ENCODE results near the gene ADCY10. TPM values are rescaled to one million over a fixed set of nuclear protein-coding genes. Genes with fewer than 3 reads are reported as not detected.

ADCY10 gene
- total and polyA plus RNA-seq, 2 of the 8 experiments (the other 6 are each of a cell fraction or from before 2014, with no cell fraction given): 0.02 TPM; not detected in 1

GRCh38 chr1:167839009-167839408 is 74.9 kb downstream of the ADCY10 start:
- H3K4me1 ChIP-seq (replicated peaks in 1 of 4; ENCODE audit: control insufficient read depth in 3 of 4, insufficient read depth in 4 of 4, low read length in 3 of 4): no peaks in the 10 kb centered on the region
- H3K79me1 ChIP-seq (ENCODE audit: low read depth, low read length): no peaks in the 10 kb centered on the region
- ChIA-PET CTCF (ENCODE audit: partially characterized antibody) (interaction anchor here (0.6 kb wide), 1 partner anchor 277 kb away, joined by 3 read pairs; no protein-coding TSS in a partner anchor), POLR2A (ENCODE audit: partially characterized antibody) (no interaction called here)
- no peak overlapping the region for H3K14ac ChIP-seq (ENCODE audit: insufficient read length)
- H4K91ac ChIP-seq (replicated peaks; ENCODE audit: insufficient read length, low read length): no peak overlapping the region
- H3K23ac ChIP-seq (ENCODE audit: insufficient read length): no peak overlapping the region
- no peak overlapping the region for H3K27ac ChIP-seq (ENCODE audit: low read depth, low read length)
- H4K5ac ChIP-seq (ENCODE audit: insufficient read length, low read depth, low read length): no peak overlapping the region
- 91% methylated on average over 2 of the region's 2 CpGs; no CpG with 5 or more reads in 1 of the 2 experiments for WGBS, 2 experiments (ENCODE audit: extremely low coverage in 1 of 2, insufficient coverage in 1 of 2, insufficient read length in 1 of 2, insufficient replicate concordance in 2 of 2, low coverage in 1 of 2, low lambda C conversion rate in 2 of 2, missing lambda C conversion rate in 1 of 2)
- H3K9ac ChIP-seq (replicated peaks in 1 of 4; ENCODE audit: extremely low read depth in 1 of 4, low read depth in 3 of 4, low read length in 3 of 4): no peak overlapping the region
- no peaks in the 10 kb centered on the region for H3K36me3 ChIP-seq (ENCODE audit: control insufficient read depth in 2 of 4, insufficient read depth in 4 of 4, low read length in 3 of 4)
- no peak overlapping the region for H3K56ac ChIP-seq (replicated peaks; ENCODE audit: insufficient read length, low read depth, low read length)
- no peak overlapping the region for H2BK20ac ChIP-seq (ENCODE audit: low read length)
- FAIRE-seq (no peak), DNase-seq (ENCODE audit: low read depth in 1 of 2, low spot score in 2 of 2) (no peak)
- H3K9me3 ChIP-seq (ENCODE audit: insufficient read depth in 2 of 2, low read depth in 1 of 2, low read length in 1 of 2): no peaks in the 10 kb centered on the region
- H3K18ac ChIP-seq (ENCODE audit: extremely low read depth, low read length): no peak overlapping the region
- H3K79me2 ChIP-seq (ENCODE audit: control insufficient read depth in 1 of 2, insufficient read depth in 2 of 2, low read length in 2 of 2): no peaks in the 10 kb centered on the region
- no peak overlapping the region for H2BK5ac ChIP-seq (ENCODE audit: low read depth, low read length)
- H4K20me1 ChIP-seq (replicated peaks in 1 of 2; ENCODE audit: control insufficient read depth in 1 of 2, insufficient read depth in 2 of 2, low read length in 2 of 2): no peaks in the 10 kb centered on the region
- H2BK15ac ChIP-seq (ENCODE audit: low read length): no peak overlapping the region
- H2BK12ac ChIP-seq (ENCODE audit: low read depth, low read length): no peak overlapping the region
- no peak overlapping the region for H3K4me3 ChIP-seq (ENCODE audit: extremely low read depth in 1 of 4, insufficient read depth in 2 of 4, low read depth in 3 of 4, low read length in 4 of 4)
- peak overlapping the region; percentile 4; the same call in 1 of the 2 replicates for H2AFZ ChIP-seq (ENCODE audit: low read length)
- no peaks in the 10 kb centered on the region for H3K27me3 ChIP-seq (replicated peaks in 1 of 4; ENCODE audit: control insufficient read depth in 3 of 4, extremely low read depth in 1 of 4, insufficient read depth in 3 of 4, low read length in 3 of 4)
- H4K8ac ChIP-seq (ENCODE audit: extremely low read depth, insufficient read depth, low read length): no peak overlapping the region
- no peak overlapping the region for H2AK5ac ChIP-seq (ENCODE audit: low read depth, low read length)
- no peak overlapping the region for H2BK120ac ChIP-seq (replicated peaks; ENCODE audit: low read depth, low read length)
- no peaks in the 10 kb centered on the region for H3K23me2 ChIP-seq (ENCODE audit: low read depth, low read length)
- H3K4me2 ChIP-seq (ENCODE audit: insufficient read depth in 1 of 2, low read depth in 2 of 2, low read length in 2 of 2): no peak overlapping the region
- no peak overlapping the region for H3K4ac ChIP-seq (replicated peaks; ENCODE audit: insufficient read length, low read depth, low read length)
- no peak for TF ChIP-seq RXRA (IDR thresholded peaks at IDR 0.05; ENCODE audit: insufficient read depth, low read depth, low read length)
- no peak for TF ChIP-seq EGR1 (IDR thresholded peaks at IDR 0.05; ENCODE audit: borderline replicate concordance, low read depth, low read length)
- TF ChIP-seq ATF2 (IDR thresholded peaks at IDR 0.05; ENCODE audit: low read length): no peak
- no peak for TF ChIP-seq POLR2AphosphoS5 (IDR thresholded peaks at IDR 0.05; ENCODE audit: low read depth, low read length)
- no peak for TF ChIP-seq EZH2 (IDR thresholded peaks at IDR 0.05; ENCODE audit: low read depth, low read length, severe bottlenecking)
- no peak for TF ChIP-seq SRF (IDR thresholded peaks at IDR 0.05; ENCODE audit: low read depth, low read length)
- TF ChIP-seq BCL11A (IDR thresholded peaks at IDR 0.05; ENCODE audit: low read depth in 2 of 2, low read length in 2 of 2): no peak
- no peak for TF ChIP-seq FOSL1 (IDR thresholded peaks at IDR 0.05; ENCODE audit: insufficient read depth, low read depth, low read length)
- no peak for TF ChIP-seq MAFK (IDR thresholded peaks at IDR 0.05; ENCODE audit: low read depth, low read length)
- no peak for TF ChIP-seq KDM1A (IDR thresholded peaks at IDR 0.05; ENCODE audit: borderline replicate concordance, low read length)
- no peak for TF ChIP-seq SP4 (IDR thresholded peaks at IDR 0.05; ENCODE audit: low read length)
- no peak for TF ChIP-seq HDAC6 (IDR thresholded peaks at IDR 0.05; ENCODE audit: low read depth, low read length)
- no peak for TF ChIP-seq MAX (IDR thresholded peaks at IDR 0.05)
